Measurements from ENCODE around the gene EWSR1. TPM values are rescaled to one million over a fixed set of nuclear protein-coding genes. Genes with fewer than 3 reads are reported as not detected.

The EWSR1 gene
- total RNA-seq, 1 donor from 2014 or later, result 199 TPM

GRCh38 chr22:29328055-29328454 lies 60.0 kb downstream of the EWSR1 start:
- Mint-ChIP-seq H3K27me3 (ENCODE audit: low read depth, unreplicated experiment) (no peaks in the 10 kb centered on the region), H3K4me1 (ENCODE audit: low read depth, unreplicated experiment) (peaks cover 3% of the 10 kb centered on the region), H3K27ac (ENCODE audit: unreplicated experiment) (no peak overlapping the region), H3K9me3 (ENCODE audit: unreplicated experiment) (no peaks in the 10 kb centered on the region), H3K4me3 (ENCODE audit: unreplicated experiment) (no peak overlapping the region), H3K36me3 (ENCODE audit: low read depth, unreplicated experiment) (peaks cover 15% of the 10 kb centered on the region)
- H3K36me3 ChIP-seq (ENCODE audit: insufficient read depth, low read length), result peaks cover 4% of the 10 kb centered on the region
- H3K4me2 ChIP-seq (ENCODE audit: low read length), result no peak overlapping the region
- no peaks in the 10 kb centered on the region for H3K27me3 ChIP-seq (ENCODE audit: insufficient read depth, low read length)
- FAIRE-seq, result no peak
- no peak for TF ChIP-seq CTCF (IDR thresholded peaks at IDR 0.05; ENCODE audit: insufficient read depth, low read depth, low read length)
- no peak for TF ChIP-seq EZH2 (IDR thresholded peaks at IDR 0.05; ENCODE audit: insufficient read depth, low read length)
- peaks cover 8% of the 10 kb centered on the region for H4K20me1 ChIP-seq (ENCODE audit: insufficient read depth, low read length)
- no peak overlapping the region for H3K9ac ChIP-seq (ENCODE audit: low read length)
- H3K9me3 ChIP-seq (ENCODE audit: insufficient read depth, low read depth, low read length), result no peaks in the 10 kb centered on the region
- DNase-seq (ENCODE audit: low read depth), result no peak
- no peak overlapping the region for H3K27ac ChIP-seq (ENCODE audit: low read depth, low read length)
- H3K4me1 ChIP-seq (ENCODE audit: insufficient read depth, low read length), result peaks cover 22% of the 10 kb centered on the region
- H3K79me2 ChIP-seq (ENCODE audit: insufficient read depth, low read length), result no peaks in the 10 kb centered on the region
- H2AFZ ChIP-seq (ENCODE audit: low read depth, low read length), result no peak overlapping the region
- no peak overlapping the region for H3K4me3 ChIP-seq (ENCODE audit: insufficient read depth, low read depth, low read length)

GRCh38 chr22:29328566-29329500 lies 60.8 kb downstream of the EWSR1 start:
- DNase-seq (ENCODE audit: low read depth), result no peak
- H3K9me3 Mint-ChIP-seq (ENCODE audit: unreplicated experiment), result no peaks in the 10 kb centered on the region
- no peak overlapping the region for H2AFZ ChIP-seq (ENCODE audit: low read depth, low read length)
- peaks cover 15% of the 10 kb centered on the region for H3K36me3 Mint-ChIP-seq (ENCODE audit: low read depth, unreplicated experiment)
- H3K27ac ChIP-seq (ENCODE audit: low read depth, low read length), result no peak overlapping the region
- peaks cover 4% of the 10 kb centered on the region for H3K36me3 ChIP-seq (ENCODE audit: insufficient read depth, low read length)
- no peaks in the 10 kb centered on the region for H3K27me3 ChIP-seq (ENCODE audit: insufficient read depth, low read length)
- no peaks in the 10 kb centered on the region for H3K9me3 ChIP-seq (ENCODE audit: insufficient read depth, low read depth, low read length)
- H4K20me1 ChIP-seq (ENCODE audit: insufficient read depth, low read length), result peaks cover 8% of the 10 kb centered on the region
- no peak overlapping the region for H3K9ac ChIP-seq (ENCODE audit: low read length)
- peak overlapping the region; percentile 44 for H3K4me2 ChIP-seq (ENCODE audit: low read length)
- peaks cover 22% of the 10 kb centered on the region for H3K4me1 ChIP-seq (ENCODE audit: insufficient read depth, low read length)
- H3K27ac Mint-ChIP-seq (ENCODE audit: unreplicated experiment), result no peak overlapping the region
- H3K4me3 Mint-ChIP-seq (ENCODE audit: unreplicated experiment), result no peak overlapping the region
- FAIRE-seq, result no peak
- no peak overlapping the region for H3K4me3 ChIP-seq (ENCODE audit: insufficient read depth, low read depth, low read length)
- no peaks in the 10 kb centered on the region for H3K79me2 ChIP-seq (ENCODE audit: insufficient read depth, low read length)
- TF ChIP-seq CTCF (IDR thresholded peaks at IDR 0.05; ENCODE audit: insufficient read depth, low read depth, low read length), result no peak
- no peak for TF ChIP-seq EZH2 (IDR thresholded peaks at IDR 0.05; ENCODE audit: insufficient read depth, low read length)
- peaks cover 3% of the 10 kb centered on the region for H3K4me1 Mint-ChIP-seq (ENCODE audit: low read depth, unreplicated experiment)
- no peaks in the 10 kb centered on the region for H3K27me3 Mint-ChIP-seq (ENCODE audit: low read depth, unreplicated experiment)

DNA sequence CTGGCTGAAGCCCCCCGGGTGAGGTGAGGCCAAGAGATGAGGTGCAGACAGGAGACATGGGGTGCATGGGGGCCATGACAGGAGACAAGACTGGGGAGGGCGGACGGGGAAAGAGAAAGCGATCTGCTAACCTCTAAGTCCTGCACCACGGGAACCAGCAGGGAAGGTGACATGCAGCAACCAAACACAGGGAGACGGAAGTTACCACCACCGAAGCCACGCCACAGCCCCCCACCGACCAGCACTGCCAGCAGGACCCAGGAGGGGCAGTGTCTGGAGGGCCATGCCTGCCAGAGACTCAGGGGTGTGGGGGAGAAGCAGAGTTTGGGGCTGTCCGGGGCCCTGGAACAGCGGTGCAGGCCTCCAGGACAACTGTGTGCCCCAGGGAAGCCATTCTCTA lies 61.5 kb downstream of the EWSR1 start:
- Mint-ChIP-seq H3K27me3 (ENCODE audit: low read depth, unreplicated experiment) (no peaks in the 10 kb centered on the region), H3K36me3 (ENCODE audit: low read depth, unreplicated experiment) (peaks cover 17% of the 10 kb centered on the region), H3K4me1 (ENCODE audit: low read depth, unreplicated experiment) (peaks cover 3% of the 10 kb centered on the region), H3K27ac (ENCODE audit: unreplicated experiment) (no peak overlapping the region), H3K4me3 (ENCODE audit: unreplicated experiment) (no peak overlapping the region), H3K9me3 (ENCODE audit: unreplicated experiment) (no peaks in the 10 kb centered on the region)
- no peaks in the 10 kb centered on the region for H3K27me3 ChIP-seq (ENCODE audit: insufficient read depth, low read length)
- peaks cover 4% of the 10 kb centered on the region for H3K36me3 ChIP-seq (ENCODE audit: insufficient read depth, low read length)
- no peak for TF ChIP-seq CTCF (IDR thresholded peaks at IDR 0.05; ENCODE audit: insufficient read depth, low read depth, low read length)
- TF ChIP-seq EZH2 (IDR thresholded peaks at IDR 0.05; ENCODE audit: insufficient read depth, low read length), result no peak
- no peak overlapping the region for H3K4me2 ChIP-seq (ENCODE audit: low read length)
- no peak overlapping the region for H3K9ac ChIP-seq (ENCODE audit: low read length)
- peaks cover 22% of the 10 kb centered on the region for H3K4me1 ChIP-seq (ENCODE audit: insufficient read depth, low read length)
- peaks cover 8% of the 10 kb centered on the region for H4K20me1 ChIP-seq (ENCODE audit: insufficient read depth, low read length)
- DNase-seq (ENCODE audit: low read depth) (no peak), FAIRE-seq (no peak)
- no peaks in the 10 kb centered on the region for H3K9me3 ChIP-seq (ENCODE audit: insufficient read depth, low read depth, low read length)
- no peak overlapping the region for H2AFZ ChIP-seq (ENCODE audit: low read depth, low read length)
- H3K27ac ChIP-seq (ENCODE audit: low read depth, low read length), result no peak overlapping the region
- H3K79me2 ChIP-seq (ENCODE audit: insufficient read depth, low read length), result no peaks in the 10 kb centered on the region
- no peak overlapping the region for H3K4me3 ChIP-seq (ENCODE audit: insufficient read depth, low read depth, low read length)

Data from astrocyte (in vitro differentiated cells and primary cell).